HG02943 (cell line): Measurements from ENCODE around the gene ARHGAP5.
"Not testable (repeated sequence)": the region's sequence is repeated elsewhere in the genome, so short reads cannot be mapped to it uniquely, and the experiment has no call there.

Experiments used
- ATAC-seq: cut with Tn5 transposase; IDR thresholded peaks from one replicate; pipeline ENCODE4 v1.9.1; 2021; ENCODE audit warnings: mild to moderate bottlenecking, low read depth, moderate library complexity; ENCODE audit not compliant: unreplicated experiment

ARHGAP5 gene

GRCh38 chr14:32109676-32110547 is 32.8 kb downstream of the ARHGAP5 start:
- ATAC-seq: no peak

- no peak for ATAC-seq
These were observed 33.4 kb downstream of the ARHGAP5 start for GRCh38 chr14:32110548-32110896.

GRCh38 chr14:32121536-32121935 is 44.4 kb downstream of the ARHGAP5 start:
- ATAC-seq: no peak

GRCh38 chr14:32121948-32122347 is 44.8 kb downstream of the ARHGAP5 start:
- ATAC-seq: no peak

GRCh38 chr14:32126899-32127730 is 50.0 kb downstream of the ARHGAP5 start:
- ATAC-seq: not testable (repeated sequence)

GRCh38 chr14:32127731-32128654 is 50.9 kb downstream of the ARHGAP5 start:
- not testable (repeated sequence) for ATAC-seq

GRCh38 chr14:32128703-32129102 is 51.6 kb downstream of the ARHGAP5 start:
- ATAC-seq: no peak

GRCh38 chr14:32129124-32129523 is 52.0 kb downstream of the ARHGAP5 start:
- no peak for ATAC-seq

GRCh38 chr14:32131689-32132088 is 54.6 kb downstream of the ARHGAP5 start:
- not testable (repeated sequence) for ATAC-seq

- no peak for ATAC-seq
These were observed 57.5 kb downstream of the ARHGAP5 start for GRCh38 chr14:32134448-32135097.

GRCh38 chr14:32136027-32136825 is 59.1 kb downstream of the ARHGAP5 start:
- no peak for ATAC-seq

- ATAC-seq: no peak
These were observed 60.2 kb downstream of the ARHGAP5 start for GRCh38 chr14:32137313-32137712.

- no peak for ATAC-seq
These were observed 60.8 kb downstream of the ARHGAP5 start for GRCh38 chr14:32137892-32138291.

- no peak for ATAC-seq
These were observed 65.2 kb downstream of the ARHGAP5 start for GRCh38 chr14:32142341-32142740.

- no peak for ATAC-seq
These were observed 65.8 kb downstream of the ARHGAP5 start for GRCh38 chr14:32142754-32143437.

GRCh38 chr14:32150392-32150791 is 73.3 kb downstream of the ARHGAP5 start:
- ATAC-seq: no peak

- ATAC-seq: no peak
These were observed 88.9 kb downstream of the ARHGAP5 start for GRCh38 chr14:32166029-32166428.

- no peak for ATAC-seq
These were observed 89.8 kb downstream of the ARHGAP5 start for GRCh38 chr14:32166924-32167323.

- no peak for ATAC-seq
These were observed 90.8 kb downstream of the ARHGAP5 start for GRCh38 chr14:32167907-32168306.
